Stomach smooth muscle (tissue), 2 donors: Measurements from ENCODE around the gene TUBGCP3.

Experiments
- H3K27ac ChIP-seq: one replicate; pipeline ENCODE4 v1.7.0; 2013; ENCODE audit warnings: mild to moderate bottlenecking, low read length, inconsistent platforms
- H3K27me3 ChIP-seq, 2 donors: one replicate each; pipeline ENCODE4 v1.7.0; 2013; ENCODE audit warnings: low read length in 2 of 2; ENCODE audit not compliant: insufficient read depth in 2 of 2, control insufficient read depth in 1 of 2
- H3K36me3 ChIP-seq, 2 donors: one replicate each; pipeline ENCODE4 v1.7.0; 2013; ENCODE audit warnings: low read length in 2 of 2; ENCODE audit not compliant: control insufficient read depth in 2 of 2, insufficient read depth in 2 of 2
- H3K4me1 ChIP-seq: one replicate; pipeline ENCODE4 v1.7.0; 2013; ENCODE audit warnings: low read length; ENCODE audit not compliant: control insufficient read depth, insufficient read depth
- H3K4me3 ChIP-seq, 2 donors: one replicate each; pipeline ENCODE4 v1.7.0; 2013; ENCODE audit warnings: low read length in 2 of 2
- H3K9ac ChIP-seq, 2 donors: one replicate each; pipeline ENCODE4 v1.7.0; 2013; ENCODE audit warnings: low read length in 2 of 2, mild to moderate bottlenecking in 1 of 2
- H3K9me3 ChIP-seq, 2 donors: one replicate each; pipeline ENCODE4 v1.7.0; 2013; ENCODE audit warnings: low read length in 2 of 2; ENCODE audit not compliant: control insufficient read depth in 2 of 2
- donor health status: healthy.
- donor health status: Pancreatic carcinoma.

Gene TUBGCP3

DNA sequence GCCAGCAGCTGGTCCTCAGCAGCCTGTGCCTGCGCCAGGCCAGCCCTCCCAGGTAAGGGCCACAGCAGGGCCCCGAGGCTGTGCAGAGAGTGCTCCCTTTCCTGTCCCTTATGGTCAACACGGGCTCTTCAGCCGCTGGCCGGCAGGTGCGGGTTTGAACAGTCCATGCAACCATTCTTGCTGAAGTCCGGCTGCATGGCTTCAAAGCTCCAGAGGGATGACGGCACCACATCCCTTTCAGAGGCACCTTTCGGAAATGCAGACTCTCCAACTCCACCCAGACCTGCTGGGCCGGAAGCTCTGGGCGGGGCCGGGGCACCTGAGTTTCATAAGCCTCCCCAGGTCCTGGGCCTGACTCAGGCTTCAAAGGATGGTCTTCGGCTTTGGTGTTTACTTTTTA lies 130.5 kb downstream of the TUBGCP3 start:
- H3K4me3 ChIP-seq, result no peak overlapping the region
- H3K27me3 ChIP-seq, result peaks cover 0 to 3% of the 10 kb centered on the region in 2 donors
- no peak overlapping the region for H3K27ac ChIP-seq
- H3K9me3 ChIP-seq, result peaks cover 0 to 12% of the 10 kb centered on the region in 2 donors
- H3K9ac ChIP-seq, result no peak overlapping the region
- H3K36me3 ChIP-seq, result no peaks in the 10 kb centered on the region
- H3K4me1 ChIP-seq, result no peaks in the 10 kb centered on the region

DNA sequence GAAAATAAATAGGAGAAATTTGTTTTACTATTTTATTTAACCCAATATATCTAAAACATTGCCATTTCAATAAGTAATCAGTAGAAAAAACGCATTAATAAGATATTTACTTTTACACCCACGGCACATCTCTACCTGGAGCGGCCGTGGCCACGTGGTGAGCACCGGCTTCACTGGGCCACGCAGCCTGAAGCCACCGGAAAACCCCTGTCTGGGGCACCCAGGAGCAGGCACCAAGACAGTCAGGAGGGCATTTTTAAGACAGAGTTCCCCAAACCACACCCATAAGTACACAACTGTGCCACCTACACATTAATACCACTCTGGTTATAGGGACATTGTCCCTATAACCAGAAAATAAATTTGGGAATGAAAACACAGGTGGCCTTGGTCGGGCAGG lies 130.9 kb downstream of the TUBGCP3 start:
- Histone ChIP-seq H3K27ac (no peak overlapping the region), H3K4me1 (no peaks in the 10 kb centered on the region), H3K36me3 (no peaks in the 10 kb centered on the region), H3K9me3 (peaks cover 0 to 9% of the 10 kb centered on the region in 2 donors), H3K27me3 (peaks cover 0 to 3% of the 10 kb centered on the region in 2 donors), H3K4me3 (no peak overlapping the region), H3K9ac (no peak overlapping the region)

DNA sequence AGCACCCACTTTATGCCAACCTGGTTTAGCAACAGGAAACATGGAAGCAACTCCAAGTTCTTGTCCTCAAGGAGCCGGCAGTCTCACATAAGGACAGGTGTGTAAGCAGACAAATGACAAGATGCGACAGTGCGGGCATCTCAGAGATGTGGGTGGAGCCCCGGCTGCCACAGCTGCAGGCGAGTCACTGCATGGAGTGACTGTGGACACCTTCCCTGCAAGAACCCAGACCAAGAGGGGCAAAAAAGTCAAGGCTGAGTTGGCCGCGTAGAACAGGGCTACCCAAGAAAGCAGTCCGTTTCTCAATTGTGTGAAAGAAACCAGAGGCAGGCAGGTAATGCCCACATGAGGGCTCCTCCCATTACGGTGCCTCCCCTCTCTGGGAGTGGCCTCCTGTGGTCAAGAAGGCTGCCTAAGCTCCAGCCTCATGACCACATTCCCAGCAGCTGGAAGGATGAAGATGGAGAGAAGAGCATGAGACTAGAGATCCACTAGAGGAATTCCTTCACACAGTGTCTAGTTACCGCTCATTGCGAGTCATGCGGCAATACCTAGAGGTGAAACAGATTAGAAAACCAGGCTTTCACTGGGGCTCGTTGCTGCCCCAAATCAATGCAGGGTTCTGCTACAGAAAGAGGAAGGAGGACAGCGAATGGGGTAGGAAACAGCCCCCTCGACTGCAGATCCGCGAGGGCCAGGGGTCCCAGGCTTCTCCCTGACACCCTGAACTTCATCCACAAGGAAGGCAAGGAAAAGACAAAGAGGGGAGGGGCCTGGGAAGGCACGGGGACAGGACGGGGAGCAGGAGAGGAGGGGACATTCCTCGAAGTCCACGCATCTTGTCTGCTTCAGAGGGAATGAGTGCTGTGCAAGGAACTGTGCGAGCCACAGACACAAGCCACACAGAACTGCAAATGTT lies 131.6 kb downstream of the TUBGCP3 start:
- no peak overlapping the region for H3K27ac ChIP-seq
- peaks cover 0 to 3% of the 10 kb centered on the region in 2 donors for H3K27me3 ChIP-seq
- H3K36me3 ChIP-seq, result no peaks in the 10 kb centered on the region
- no peak overlapping the region for H3K9ac ChIP-seq
- peaks cover 0 to 6% of the 10 kb centered on the region in 2 donors for H3K9me3 ChIP-seq
- no peak overlapping the region for H3K4me3 ChIP-seq
- peaks cover 1% of the 10 kb centered on the region for H3K4me1 ChIP-seq

DNA sequence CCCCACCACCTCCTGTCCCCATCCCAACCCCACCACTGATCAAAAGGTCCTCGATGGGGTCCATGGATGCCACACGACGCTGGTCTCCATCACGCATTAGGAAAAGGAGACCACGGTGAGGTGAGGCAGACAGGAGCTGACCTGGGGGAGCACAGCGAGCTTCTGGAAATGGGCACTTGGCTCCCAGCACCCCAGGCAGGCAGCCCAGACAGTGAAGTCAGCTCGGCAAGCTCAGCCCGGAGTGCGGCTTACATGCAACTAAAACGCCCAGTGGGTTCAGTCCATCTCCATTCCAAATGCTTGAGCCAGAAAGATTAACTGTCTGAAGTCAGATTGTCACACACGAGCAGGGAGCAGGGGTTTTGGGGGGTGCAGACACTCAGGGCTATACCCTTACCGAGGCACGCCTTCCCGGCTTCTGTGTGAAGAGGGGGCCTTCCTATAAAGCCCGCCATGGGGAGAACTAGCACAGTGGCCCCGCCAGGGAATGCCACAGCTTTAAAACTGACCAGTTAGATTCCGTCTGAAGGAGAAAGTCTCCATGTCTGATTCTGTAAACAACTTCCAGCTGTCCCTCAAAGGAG lies 132.4 kb downstream of the TUBGCP3 start:
- no peak overlapping the region for H3K4me3 ChIP-seq
- H3K4me1 ChIP-seq, result peaks cover 3% of the 10 kb centered on the region
- H3K27ac ChIP-seq, result no peak overlapping the region
- H3K9me3 ChIP-seq, result peaks cover 0 to 6% of the 10 kb centered on the region in 2 donors
- H3K9ac ChIP-seq, result no peak overlapping the region
- no peaks in the 10 kb centered on the region for H3K36me3 ChIP-seq
- peaks cover 0 to 3% of the 10 kb centered on the region in 2 donors for H3K27me3 ChIP-seq

DNA sequence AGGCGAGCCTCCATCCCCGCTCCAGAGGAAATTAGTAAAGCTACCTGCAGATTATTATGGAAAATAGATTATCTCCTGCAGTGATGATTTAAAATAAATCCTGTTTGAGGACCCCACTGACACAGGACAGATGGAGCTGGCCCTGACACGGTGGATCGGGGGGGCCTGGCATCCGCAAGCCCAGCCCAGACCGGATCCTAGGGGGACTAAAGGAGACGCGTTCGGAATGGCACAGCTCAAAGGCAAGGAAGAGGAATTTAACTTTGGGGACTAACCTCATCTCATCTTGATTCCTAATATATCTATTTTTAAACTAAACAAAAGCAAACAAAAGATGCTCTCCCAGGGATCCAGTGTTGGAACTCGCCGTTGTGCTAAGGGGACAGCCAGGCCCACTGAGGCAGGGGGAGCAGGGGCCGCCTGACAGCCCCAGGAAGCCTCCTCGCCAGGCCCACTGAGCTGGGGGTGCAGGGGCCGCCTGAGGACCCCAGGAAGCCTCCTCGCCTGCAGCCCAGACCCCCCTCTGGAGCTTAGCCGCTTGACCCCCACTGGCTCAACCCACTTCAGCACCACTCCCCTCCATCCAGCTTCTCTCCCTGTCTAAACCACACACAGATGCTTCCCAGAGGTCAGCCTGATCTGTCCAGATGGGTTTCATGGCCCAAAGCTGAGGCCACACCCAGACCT lies 133.2 kb downstream of the TUBGCP3 start:
- H3K4me1 ChIP-seq, result peaks cover 3% of the 10 kb centered on the region

DNA sequence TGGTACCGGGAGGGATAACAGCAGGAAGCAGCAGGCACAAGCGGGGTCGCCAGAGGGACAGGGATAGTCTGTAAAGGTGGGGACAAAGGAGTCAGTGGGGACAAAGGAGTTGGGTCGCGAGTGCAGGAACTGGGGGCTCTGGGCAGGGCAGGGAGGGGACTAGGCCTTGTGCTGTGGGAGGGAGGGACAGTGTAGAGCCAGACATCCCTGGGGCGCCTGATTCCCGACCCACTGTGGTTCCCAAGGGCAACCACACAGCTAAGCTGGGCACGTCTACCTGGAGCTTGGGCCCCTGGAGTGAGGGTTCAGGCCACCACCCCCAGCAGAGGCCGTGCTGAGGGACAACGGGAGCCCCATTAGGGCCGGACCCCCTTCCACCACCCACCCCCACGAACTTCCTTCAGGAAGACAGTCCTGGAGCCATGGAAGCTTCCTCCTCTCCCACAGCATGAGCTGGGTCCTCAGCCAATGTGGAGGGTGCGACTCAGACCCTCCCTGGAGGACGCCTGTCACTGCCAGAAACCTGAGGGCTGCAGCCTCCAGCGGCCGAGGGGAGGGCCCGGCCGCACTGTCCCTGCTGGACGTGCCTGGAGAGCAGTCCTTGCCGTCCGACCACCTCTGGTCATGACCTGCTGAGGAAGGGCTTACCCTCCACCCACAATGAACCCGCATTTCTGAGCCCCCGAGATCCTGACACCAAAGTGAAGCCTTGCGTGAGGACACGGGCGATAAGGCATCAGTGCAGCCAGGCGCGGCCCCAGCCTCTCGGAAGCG lies 133.9 kb downstream of the TUBGCP3 start:
- Histone ChIP-seq H3K27ac (no peak overlapping the region), H3K9me3 (peaks cover 0 to 6% of the 10 kb centered on the region in 2 donors), H3K4me1 (peaks cover 3% of the 10 kb centered on the region), H3K4me3 (no peak overlapping the region), H3K9ac (no peak overlapping the region), H3K36me3 (no peaks in the 10 kb centered on the region), H3K27me3 (peaks cover 0 to 3% of the 10 kb centered on the region in 2 donors)

More for the DNA sequence above, 133.2 kb downstream of the TUBGCP3 start:
- H3K36me3 ChIP-seq, result no peaks in the 10 kb centered on the region
- peaks cover 0 to 3% of the 10 kb centered on the region in 2 donors for H3K27me3 ChIP-seq
- no peak overlapping the region for H3K9ac ChIP-seq
- peaks cover 0 to 6% of the 10 kb centered on the region in 2 donors for H3K9me3 ChIP-seq
- H3K4me3 ChIP-seq, result no peak overlapping the region
- no peak overlapping the region for H3K27ac ChIP-seq

DNA sequence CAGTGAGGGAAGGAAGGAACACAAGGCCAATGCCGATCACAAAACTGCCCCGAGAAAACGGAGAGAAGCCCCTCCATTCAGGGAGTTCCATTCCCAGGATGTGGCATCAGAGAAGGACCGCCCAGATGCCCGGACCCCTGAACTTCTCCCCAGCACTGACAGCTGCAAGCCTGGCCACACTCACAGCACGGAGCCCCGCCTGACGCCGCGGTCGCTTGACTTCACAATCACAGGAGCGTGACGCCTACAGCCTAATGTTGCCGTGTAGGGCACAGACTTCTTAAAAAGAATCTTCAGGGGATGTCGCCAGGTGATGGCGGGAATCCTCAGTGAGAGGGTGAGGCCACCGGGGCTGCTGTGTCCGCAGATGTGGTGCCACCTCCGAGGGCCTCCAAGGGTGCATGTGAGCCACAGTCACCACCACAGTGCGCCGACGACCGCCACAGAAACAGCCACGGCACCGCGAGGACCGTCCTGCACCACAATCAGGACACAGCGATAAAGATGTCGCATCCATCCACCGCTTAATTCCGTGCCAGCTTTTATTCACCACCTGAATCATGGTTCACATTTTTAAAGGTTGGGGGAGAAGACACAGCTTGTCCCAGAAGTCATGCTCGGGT lies 134.6 kb downstream of the TUBGCP3 start:
- Histone ChIP-seq H3K27ac (no peak overlapping the region), H3K27me3 (peaks cover 0 to 3% of the 10 kb centered on the region in 2 donors), H3K4me1 (peaks cover 3% of the 10 kb centered on the region), H3K36me3 (no peaks in the 10 kb centered on the region), H3K9me3 (no peaks in the 10 kb centered on the region), H3K9ac (no peak overlapping the region), H3K4me3 (no peak overlapping the region)

DNA sequence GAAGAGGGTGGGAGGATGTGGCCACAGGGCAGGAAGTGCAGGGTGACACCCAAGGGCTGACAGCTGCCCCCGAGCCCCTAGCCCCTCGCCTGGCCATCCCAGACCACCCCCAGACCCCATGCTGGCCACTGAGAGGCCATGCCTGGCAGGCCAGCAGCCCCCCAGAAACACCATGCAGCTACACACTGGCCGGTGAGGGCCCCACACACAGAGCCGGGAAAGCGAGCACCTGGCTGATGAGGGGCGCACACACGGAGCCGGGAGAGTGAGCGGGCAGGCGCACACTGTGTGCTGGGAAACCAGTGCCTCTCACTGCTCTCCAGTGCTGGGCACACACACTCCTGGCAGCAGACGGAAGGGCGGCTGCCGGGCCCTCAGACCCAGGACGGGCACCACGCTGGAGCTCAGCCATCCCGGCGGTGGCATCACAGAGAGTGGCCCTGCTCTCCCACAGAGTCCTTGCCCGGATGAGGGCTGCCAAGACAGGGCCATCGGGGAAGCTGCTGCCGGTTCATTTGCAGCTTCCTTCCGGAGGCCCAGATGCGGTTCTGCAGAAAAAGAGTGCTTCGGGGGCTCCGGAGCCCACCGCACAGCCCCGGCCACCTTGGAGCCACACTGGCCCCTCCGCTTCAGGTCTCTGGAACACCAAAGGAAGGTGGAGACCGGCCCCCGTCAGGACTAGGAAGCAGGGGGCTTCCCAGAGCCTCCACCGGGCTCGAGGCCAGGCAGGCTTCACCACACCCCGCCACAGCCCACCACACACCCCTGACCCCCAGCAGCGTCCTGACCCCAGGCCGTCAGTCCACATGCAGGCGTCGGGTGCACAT lies 135.4 kb downstream of the TUBGCP3 start:
- Histone ChIP-seq H3K27me3 (peaks cover 0 to 6% of the 10 kb centered on the region in 2 donors), H3K27ac (no peak overlapping the region), H3K9ac (no peak overlapping the region), H3K9me3 (no peaks in the 10 kb centered on the region), H3K4me1 (peaks cover 3% of the 10 kb centered on the region), H3K36me3 (no peaks in the 10 kb centered on the region), H3K4me3 (no peak overlapping the region)

DNA sequence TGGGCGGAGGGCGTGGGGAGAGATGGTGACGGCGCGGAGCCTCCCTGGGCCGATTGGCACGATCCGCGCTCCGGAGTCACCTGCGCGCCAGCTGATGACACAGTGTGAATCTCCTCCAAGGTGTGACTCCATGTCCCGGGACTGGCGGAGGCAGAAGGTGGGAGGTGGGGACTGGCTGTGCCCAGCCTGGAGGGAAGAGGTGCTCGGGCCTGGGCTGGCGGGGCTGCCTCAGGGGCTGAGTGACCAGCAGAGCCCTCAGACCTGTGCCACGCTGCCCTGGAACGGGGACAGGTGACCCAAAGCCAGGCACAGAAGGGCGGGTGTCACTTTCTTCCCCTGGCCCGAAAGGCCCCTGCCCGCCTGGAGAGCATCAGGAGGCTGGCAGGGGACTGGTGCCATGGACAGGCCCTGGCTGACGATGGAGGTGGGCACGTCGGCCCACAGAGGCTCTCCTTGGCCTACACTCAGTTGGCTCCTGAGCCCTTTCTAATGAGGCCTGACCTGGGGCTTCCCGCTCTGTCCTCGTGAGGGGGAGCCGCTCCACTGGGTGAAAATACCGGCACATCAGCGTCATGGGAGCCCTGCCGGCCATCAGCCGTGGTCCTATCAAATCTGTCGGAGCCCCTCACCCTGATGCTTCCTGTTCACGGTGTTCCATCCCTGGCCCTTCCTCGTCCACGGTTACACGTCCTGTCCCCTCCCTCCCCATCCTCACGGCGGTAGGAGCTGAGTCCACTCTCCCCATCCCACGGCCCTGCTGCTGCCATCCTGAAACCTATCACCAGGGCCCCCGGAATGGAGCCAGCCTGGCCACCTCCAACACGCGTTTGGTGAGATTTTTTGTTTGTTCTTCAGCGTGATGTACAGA lies 136.2 kb downstream of the TUBGCP3 start:
- no peak overlapping the region for H3K9ac ChIP-seq
- H3K4me3 ChIP-seq, result no peak overlapping the region
- H3K27ac ChIP-seq, result no peak overlapping the region
- H3K4me1 ChIP-seq, result peaks cover 3% of the 10 kb centered on the region
- no peaks in the 10 kb centered on the region for H3K36me3 ChIP-seq
- H3K27me3 ChIP-seq, result peaks cover 2 to 6% of the 10 kb centered on the region in 2 donors
- H3K9me3 ChIP-seq, result no peaks in the 10 kb centered on the region
